Endothelial cell of umbilical vein (primary cell): ENCODE data around the gene NID2. TPM values are rescaled to one million over a fixed set of nuclear protein-coding genes. Genes with fewer than 3 reads are reported as not detected.

ENCODE experiments used
- BruUV-seq: library from RNA; stranded (reverse); fragments of 400-500 nt; replicated peaks from 2 replicates; lab custom pipeline; 2021; lab: Mats Ljungman, UMichigan
- CTCF ChIA-PET: fragments of 300-600, 350-600 bp; sonication (Branson Sonifier 250); formaldehyde crosslinking; loops from one replicate; lab custom pipeline; 2021; ENCODE audit warnings: antibody characterized with exemption, inconsistent platforms; lab: Charles Lee
- POLR2A ChIA-PET: fragments of 300-600, 350-600 bp; sonication (Branson Sonifier 250); formaldehyde crosslinking; loops from one replicate; lab custom pipeline; 2021; ENCODE audit warnings: antibody characterized with exemption, inconsistent platforms; lab: Charles Lee
- DNase-seq: peaks from one replicate; pipeline ENCODE4 v3.0.0-alpha.2; 2011; ENCODE audit warnings: low read depth, low spot score
- FAIRE-seq: peaks from 2 replicates; lab custom pipeline; 2011; peaks lifted over from hg19 to GRCh38; lab: Jason Lieb, UNC
- H2AFZ ChIP-seq: 2 replicates; pipeline ENCODE4 v1.6.0; 2012; ENCODE audit warnings: low read depth, low read length, control low read depth, inconsistent platforms
- H3K27ac ChIP-seq: 2 replicates; pipeline ENCODE4 v1.5.1; 2011; ENCODE audit warnings: low read depth, mild to moderate bottlenecking, control low read depth, low read length, moderate library complexity; ENCODE audit not compliant: insufficient read depth
- H3K27me3 ChIP-seq, 2 experiments: 2 replicates each; pipeline versions ENCODE4 v1.6.0 to v1.6.1; 2011; ENCODE audit warnings: low read length in 2 of 2, mixed read lengths in 1 of 2; ENCODE audit not compliant: control insufficient read depth in 2 of 2, insufficient read depth in 2 of 2
- H3K36me3 ChIP-seq, 2 experiments: 2 replicates in 1 of 2; 3 replicates in 1 of 2; pipeline ENCODE4 v1.5.1; 2011; ENCODE audit warnings: low read length in 2 of 2, mild to moderate bottlenecking in 1 of 2, moderate library complexity in 1 of 2; ENCODE audit not compliant: control insufficient read depth in 2 of 2, insufficient read depth in 2 of 2; ENCODE audit errors: extremely low read depth in 1 of 2
- H3K4me1 ChIP-seq: 3 replicates; pipeline ENCODE4 v1.5.1; 2011; ENCODE audit warnings: mild to moderate bottlenecking, low read length; ENCODE audit not compliant: control insufficient read depth, insufficient read depth; ENCODE audit errors: extremely low read depth
- H3K4me2 ChIP-seq: 2 replicates; pipeline ENCODE4 v1.6.1; 2011; ENCODE audit warnings: low read length, control low read depth, mixed read lengths; ENCODE audit not compliant: insufficient read depth
- H3K4me3 ChIP-seq, 3 experiments: fragments of 200-600 bp in 1 of 3; sonication (generic), shearing (Covaris generic) in 1 of 3; replicated peaks in 1 of 3; 2 replicates each; pipeline ENCODE4 v1.5.1; 2011 to 2016; ENCODE audit warnings: control low read depth in 3 of 3, low read length in 3 of 3, mild to moderate bottlenecking in 2 of 3, inconsistent platforms in 1 of 3, low read depth in 1 of 3, moderate library complexity in 1 of 3; ENCODE audit not compliant: insufficient read depth in 1 of 3
- H3K79me2 ChIP-seq: 2 replicates; pipeline ENCODE4 v1.6.0; 2012; ENCODE audit warnings: low read length, inconsistent platforms; ENCODE audit not compliant: control insufficient read depth, insufficient read depth
- H3K9ac ChIP-seq: replicated peaks from 2 replicates; pipeline ENCODE3; 2011; ENCODE audit warnings: low read length, control low read depth; ENCODE audit not compliant: insufficient read depth; ENCODE audit errors: extremely low read depth
- H3K9me1 ChIP-seq: replicated peaks from 3 replicates; pipeline ENCODE4 v1.6.0; 2011; ENCODE audit warnings: mild to moderate bottlenecking, low read length; ENCODE audit not compliant: control insufficient read depth, insufficient read depth; ENCODE audit errors: extremely low read depth
- H3K9me3 ChIP-seq: replicated peaks from 2 replicates; pipeline ENCODE4 v1.5.1; 2012; ENCODE audit warnings: low read length, inconsistent platforms; ENCODE audit not compliant: control insufficient read depth, insufficient read depth
- H4K20me1 ChIP-seq: replicated peaks from 2 replicates; pipeline ENCODE3; 2011; ENCODE audit warnings: mild to moderate bottlenecking, low read length; ENCODE audit not compliant: control insufficient read depth, insufficient read depth; ENCODE audit errors: extremely low read depth
- FOS ChIP-seq: IDR thresholded peaks from 2 replicates; pipeline ENCODE4 v1.6.1; 2011; ENCODE audit warnings: mild to moderate bottlenecking, low read length, moderate library complexity, borderline replicate concordance; ENCODE audit not compliant: insufficient read depth
- GATA2 ChIP-seq: IDR thresholded peaks from 2 replicates; pipeline ENCODE4 v1.7.0; 2011; ENCODE audit warnings: low read depth, mild to moderate bottlenecking, moderate library complexity, mixed read lengths, low read length; ENCODE audit not compliant: insufficient read length, insufficient read depth
- dilution Hi-C: fragments of 300-500 bp; cut with MboI; formaldehyde crosslinking; loops from one replicate; pipeline ENCODE4 v1.15.0; 2019; ENCODE audit warnings: low sequenced_read_pairs; ENCODE audit not compliant: extremely low pct_ligation_motif_present
- intact Hi-C: fragments of 100-400 bp; cut with micrococcal nuclease; formaldehyde crosslinking; loops from one replicate; pipeline ENCODE4 v1.10.0; 2022
- polyA plus RNA-seq, 4 experiments: library from polyadenylated mRNA; depleted of rRNA in 3 of 4; stranded (reverse) in 3 of 4; unstranded in 1 of 4; fragments of >200 nt; gene quantifications; 2 replicates each; pipeline versions ENCODE4 v1.2.1 to v1.2.3, GENCODE V29; 2011 to 2012; ENCODE audit warnings: missing spikeins in 1 of 4
- total RNA-seq: library from RNA; stranded (reverse); gene quantifications from 2 replicates; pipeline ENCODE4 v1.2.3, GENCODE V29; 2021
- TF ChIP-seq, protein P1 (sequence below), 2 donors: IDR thresholded peaks; 1 replicate in 1 of 2; 2 replicates in 1 of 2; pipeline ENCODE4 v1.5.1; 2011; ENCODE audit warnings: low read length in 2 of 2, mild to moderate bottlenecking in 2 of 2, moderate library complexity in 2 of 2, control low read depth in 1 of 2, inconsistent platforms in 1 of 2, low read depth in 1 of 2; ENCODE audit not compliant: insufficient read depth in 1 of 2; ENCODE audit errors: extremely low read depth in 1 of 2
- TF ChIP-seq, protein P2 (sequence below): IDR thresholded peaks from 2 replicates; pipeline ENCODE4 v1.6.1; 2011; ENCODE audit not compliant: insufficient read depth, insufficient read length

The NID2 gene
- total and polyA plus RNA-seq, 2 donors (not counting 3 experiments of a cell fraction or from before 2014, with no cell fraction given) = 22.5 to 56.7 TPM

DNA sequence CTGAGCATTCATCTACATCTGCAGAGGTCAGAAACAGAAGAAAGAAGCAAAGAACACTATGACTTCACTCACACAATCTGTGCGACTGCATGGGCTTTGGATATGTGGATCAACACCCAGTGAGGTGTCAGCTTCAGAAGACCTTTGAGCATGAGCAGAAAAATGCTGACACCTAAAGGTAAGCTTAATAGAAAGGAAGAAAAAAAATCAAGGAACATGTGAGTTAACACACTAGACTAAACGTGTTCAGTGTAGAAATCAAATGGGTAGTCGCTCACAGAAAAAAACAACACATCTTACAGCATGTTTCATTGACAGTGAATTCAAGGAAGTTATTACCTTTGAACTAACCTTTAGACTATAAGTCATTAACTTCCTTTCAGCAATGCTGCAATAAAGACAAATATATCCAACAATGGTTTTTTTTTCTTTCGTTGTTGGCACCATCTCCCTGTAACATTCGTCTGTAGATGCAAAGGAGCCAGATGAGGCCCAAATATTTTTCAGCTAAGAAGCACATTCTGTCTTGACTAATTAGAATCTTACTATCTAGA is 48.6 kb downstream of the NID2 start:
- Histone ChIP-seq H3K4me2 (peak overlapping the region; percentile 58), H3K9ac (no peak overlapping the region), H4K20me1 (no peaks in the 10 kb centered on the region), H3K4me3 (no peak overlapping the region), H3K79me2 (no peaks in the 10 kb centered on the region), H2AFZ (no peak overlapping the region), H3K9me1 (no peaks in the 10 kb centered on the region), H3K27ac (peak overlapping the region; percentile 88), H3K4me1 (peaks cover 64% of the 10 kb centered on the region), H3K9me3 (no peaks in the 10 kb centered on the region), H3K27me3 (peaks cover 0 to 2% of the 10 kb centered on the region in 2 experiments), H3K36me3 (no peaks in the 10 kb centered on the region)
- ChIA-PET POLR2A (interaction anchor here (0.7 kb wide), 1 partner anchor 7 kb away, joined by 3 read pairs; no protein-coding TSS in a partner anchor), CTCF (interaction anchor here (1.0 to 3.4 kb wide), 6 partner anchors 10 to 52 kb away, joined by 3 to 15 read pairs (median 6); partner anchors contain the start of gene NID2)
- intact Hi-C loops = no loop called here
- dilution Hi-C loops = no loop called here
- no TSS peak for BruUV-seq
- DNase-seq = peak; percentile 57
- TF ChIP-seq GATA2 (no peak), FOS (no peak)
- TF ChIP-seq, protein P1, sequence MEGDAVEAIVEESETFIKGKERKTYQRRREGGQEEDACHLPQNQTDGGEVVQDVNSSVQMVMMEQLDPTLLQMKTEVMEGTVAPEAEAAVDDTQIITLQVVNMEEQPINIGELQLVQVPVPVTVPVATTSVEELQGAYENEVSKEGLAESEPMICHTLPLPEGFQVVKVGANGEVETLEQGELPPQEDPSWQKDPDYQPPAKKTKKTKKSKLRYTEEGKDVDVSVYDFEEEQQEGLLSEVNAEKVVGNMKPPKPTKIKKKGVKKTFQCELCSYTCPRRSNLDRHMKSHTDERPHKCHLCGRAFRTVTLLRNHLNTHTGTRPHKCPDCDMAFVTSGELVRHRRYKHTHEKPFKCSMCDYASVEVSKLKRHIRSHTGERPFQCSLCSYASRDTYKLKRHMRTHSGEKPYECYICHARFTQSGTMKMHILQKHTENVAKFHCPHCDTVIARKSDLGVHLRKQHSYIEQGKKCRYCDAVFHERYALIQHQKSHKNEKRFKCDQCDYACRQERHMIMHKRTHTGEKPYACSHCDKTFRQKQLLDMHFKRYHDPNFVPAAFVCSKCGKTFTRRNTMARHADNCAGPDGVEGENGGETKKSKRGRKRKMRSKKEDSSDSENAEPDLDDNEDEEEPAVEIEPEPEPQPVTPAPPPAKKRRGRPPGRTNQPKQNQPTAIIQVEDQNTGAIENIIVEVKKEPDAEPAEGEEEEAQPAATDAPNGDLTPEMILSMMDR (IDR thresholded peaks at IDR 0.05; ENCODE audit: extremely low read depth in 1 of 2, insufficient read depth in 1 of 2, low read depth in 1 of 2, low read length in 2 of 2) = no peak
- TF ChIP-seq, protein P2, sequence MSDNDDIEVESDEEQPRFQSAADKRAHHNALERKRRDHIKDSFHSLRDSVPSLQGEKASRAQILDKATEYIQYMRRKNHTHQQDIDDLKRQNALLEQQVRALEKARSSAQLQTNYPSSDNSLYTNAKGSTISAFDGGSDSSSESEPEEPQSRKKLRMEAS = no peak
- FAIRE-seq = peak; percentile 59
